ENCODE measurements around the gene ARSB. TPM values are rescaled to one million over a fixed set of nuclear protein-coding genes. Genes with fewer than 3 reads are reported as not detected.

ARSB gene
- total RNA-seq, 1 donor from 2014 or later, result 23.5 TPM

DNA sequence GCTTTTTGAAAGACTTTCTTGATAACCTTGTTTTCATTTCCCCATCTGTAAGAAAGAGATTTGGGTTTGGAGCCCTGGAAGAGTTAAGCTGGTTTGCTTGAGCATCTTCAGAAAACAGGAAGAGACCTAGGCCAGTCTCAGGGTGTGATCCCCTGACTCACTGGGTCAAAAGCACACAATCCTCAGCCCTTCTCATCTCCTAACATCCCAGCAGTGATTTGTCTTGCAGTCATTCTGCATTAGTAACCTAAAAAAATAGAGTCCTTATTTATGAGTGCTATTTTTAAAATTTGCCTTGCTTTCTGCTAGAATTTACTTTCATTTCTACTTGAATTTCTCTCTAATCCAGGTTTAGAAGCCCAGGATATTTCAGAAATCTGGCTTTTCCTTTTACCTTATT is 16.4 kb upstream of the ARSB start:
- Mint-ChIP-seq H3K4me3 (ENCODE audit: unreplicated experiment) (no peak overlapping the region), H3K27me3 (ENCODE audit: unreplicated experiment) (no peaks in the 10 kb centered on the region), H3K4me1 (ENCODE audit: low read depth, unreplicated experiment) (peaks cover 23% of the 10 kb centered on the region), H3K9me3 (ENCODE audit: unreplicated experiment) (peaks cover 7% of the 10 kb centered on the region), H3K36me3 (ENCODE audit: unreplicated experiment) (no peaks in the 10 kb centered on the region), H3K27ac (ENCODE audit: unreplicated experiment) (no peak overlapping the region)
- no peak for DNase-seq
- TF ChIP-seq, protein P1, sequence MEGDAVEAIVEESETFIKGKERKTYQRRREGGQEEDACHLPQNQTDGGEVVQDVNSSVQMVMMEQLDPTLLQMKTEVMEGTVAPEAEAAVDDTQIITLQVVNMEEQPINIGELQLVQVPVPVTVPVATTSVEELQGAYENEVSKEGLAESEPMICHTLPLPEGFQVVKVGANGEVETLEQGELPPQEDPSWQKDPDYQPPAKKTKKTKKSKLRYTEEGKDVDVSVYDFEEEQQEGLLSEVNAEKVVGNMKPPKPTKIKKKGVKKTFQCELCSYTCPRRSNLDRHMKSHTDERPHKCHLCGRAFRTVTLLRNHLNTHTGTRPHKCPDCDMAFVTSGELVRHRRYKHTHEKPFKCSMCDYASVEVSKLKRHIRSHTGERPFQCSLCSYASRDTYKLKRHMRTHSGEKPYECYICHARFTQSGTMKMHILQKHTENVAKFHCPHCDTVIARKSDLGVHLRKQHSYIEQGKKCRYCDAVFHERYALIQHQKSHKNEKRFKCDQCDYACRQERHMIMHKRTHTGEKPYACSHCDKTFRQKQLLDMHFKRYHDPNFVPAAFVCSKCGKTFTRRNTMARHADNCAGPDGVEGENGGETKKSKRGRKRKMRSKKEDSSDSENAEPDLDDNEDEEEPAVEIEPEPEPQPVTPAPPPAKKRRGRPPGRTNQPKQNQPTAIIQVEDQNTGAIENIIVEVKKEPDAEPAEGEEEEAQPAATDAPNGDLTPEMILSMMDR (IDR thresholded peaks at IDR 0.05; ENCODE audit: partially characterized antibody, unreplicated experiment), result no peak

DNA sequence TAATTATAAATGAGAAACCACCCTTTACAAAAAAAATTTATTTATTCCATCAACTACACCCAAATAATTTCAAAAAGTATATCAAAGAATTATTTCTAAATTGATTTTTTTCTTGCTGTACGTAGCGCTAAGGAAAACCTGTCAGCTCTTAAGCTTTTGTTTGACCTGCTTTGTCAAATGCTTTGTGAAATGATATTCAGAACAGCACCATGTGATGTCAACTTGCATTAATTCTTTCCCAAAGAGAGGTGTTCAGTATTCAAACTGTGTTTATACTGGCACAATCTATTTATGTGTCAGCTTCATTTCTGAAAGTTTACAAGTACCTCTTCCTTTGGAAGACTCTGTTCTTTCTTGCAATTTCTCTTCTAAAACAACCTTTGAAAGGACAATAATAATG is 12.0 kb upstream of the ARSB start:
- TF ChIP-seq, protein P1 (IDR thresholded peaks at IDR 0.05; ENCODE audit: partially characterized antibody, unreplicated experiment), result no peak
- Mint-ChIP-seq H3K4me1 (ENCODE audit: low read depth, unreplicated experiment) (peaks cover 14% of the 10 kb centered on the region), H3K4me3 (ENCODE audit: unreplicated experiment) (no peak overlapping the region), H3K27ac (ENCODE audit: unreplicated experiment) (no peak overlapping the region), H3K27me3 (ENCODE audit: unreplicated experiment) (no peaks in the 10 kb centered on the region), H3K9me3 (ENCODE audit: unreplicated experiment) (no peaks in the 10 kb centered on the region), H3K36me3 (ENCODE audit: unreplicated experiment) (no peaks in the 10 kb centered on the region)
- DNase-seq, result no peak

DNA sequence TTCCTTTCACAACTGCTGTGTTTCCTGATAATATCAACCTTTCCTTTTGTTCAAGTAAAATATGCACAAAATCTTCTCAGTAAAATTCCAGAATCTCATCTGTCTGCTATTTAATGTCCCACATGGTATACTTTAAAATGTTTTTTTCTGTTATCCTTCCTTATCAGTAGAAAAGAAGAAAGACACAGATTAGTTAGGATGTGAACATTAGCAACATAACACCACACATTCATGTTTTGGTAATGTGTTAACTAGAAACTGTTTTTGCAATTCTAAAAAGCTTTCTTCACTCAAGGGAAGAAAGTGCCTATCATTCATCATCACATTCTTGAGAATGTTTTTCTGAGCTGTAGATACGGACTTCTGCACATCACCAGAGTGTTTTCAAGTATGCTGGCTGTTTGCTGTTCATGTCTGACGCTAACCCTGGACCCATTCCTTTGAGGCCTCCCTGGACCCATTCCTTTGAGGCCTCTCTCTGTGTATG is 10.5 kb upstream of the ARSB start:
- TF ChIP-seq, protein P1 (IDR thresholded peaks at IDR 0.05; ENCODE audit: partially characterized antibody, unreplicated experiment), result no peak
- peaks cover 7% of the 10 kb centered on the region for H3K4me1 Mint-ChIP-seq (ENCODE audit: low read depth, unreplicated experiment)
- H3K4me3 Mint-ChIP-seq (ENCODE audit: unreplicated experiment), result no peak overlapping the region
- no peaks in the 10 kb centered on the region for H3K27me3 Mint-ChIP-seq (ENCODE audit: unreplicated experiment)
- H3K27ac Mint-ChIP-seq (ENCODE audit: unreplicated experiment), result no peak overlapping the region
- H3K36me3 Mint-ChIP-seq (ENCODE audit: unreplicated experiment), result no peaks in the 10 kb centered on the region
- no peaks in the 10 kb centered on the region for H3K9me3 Mint-ChIP-seq (ENCODE audit: unreplicated experiment)
- no peak for DNase-seq

DNA sequence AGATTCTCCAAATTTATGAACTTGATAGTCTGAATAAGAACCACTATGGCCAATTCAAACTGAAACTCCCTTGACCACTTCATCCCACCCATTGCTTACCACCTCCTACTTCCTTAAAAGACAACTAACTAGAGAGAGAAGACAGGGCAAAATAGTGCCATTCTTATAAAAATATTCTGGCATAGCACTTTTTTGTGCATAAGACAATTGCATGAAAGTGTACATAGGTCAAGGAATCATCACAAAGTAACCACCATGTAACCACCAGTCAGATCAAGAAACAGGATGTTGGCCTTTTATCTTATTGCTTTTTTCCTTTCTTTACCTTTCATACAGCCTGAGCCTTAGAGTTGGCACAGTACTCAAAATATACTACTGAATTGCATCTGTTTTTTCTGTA is 8.1 kb upstream of the ARSB start:
- Mint-ChIP-seq H3K27ac (ENCODE audit: unreplicated experiment) (no peak overlapping the region), H3K36me3 (ENCODE audit: unreplicated experiment) (no peaks in the 10 kb centered on the region), H3K27me3 (ENCODE audit: unreplicated experiment) (no peaks in the 10 kb centered on the region), H3K9me3 (ENCODE audit: unreplicated experiment) (no peaks in the 10 kb centered on the region), H3K4me3 (ENCODE audit: unreplicated experiment) (no peak overlapping the region), H3K4me1 (ENCODE audit: low read depth, unreplicated experiment) (peaks cover 4% of the 10 kb centered on the region)
- no peak for DNase-seq
- TF ChIP-seq, protein P1 (IDR thresholded peaks at IDR 0.05; ENCODE audit: partially characterized antibody, unreplicated experiment), result no peak

DNA sequence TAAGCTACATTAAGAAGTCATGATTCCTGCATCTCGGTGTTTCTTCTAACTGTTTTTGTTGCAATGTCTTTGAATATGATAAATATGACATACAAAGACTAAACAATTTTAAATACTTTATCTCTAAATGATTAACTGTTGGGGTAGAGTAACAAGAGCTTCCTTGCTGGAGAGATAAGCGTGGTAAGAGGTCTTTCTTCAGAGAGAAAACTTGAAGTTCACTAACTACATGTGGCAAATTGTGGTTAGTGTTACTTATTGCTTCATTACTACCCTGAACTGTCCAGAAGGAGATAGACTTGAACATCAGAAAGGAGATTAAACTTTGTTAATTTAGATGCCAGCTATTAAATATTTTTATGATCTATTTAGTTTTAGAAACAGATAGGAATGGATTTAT is 7.0 kb upstream of the ARSB start:
- TF ChIP-seq, protein P1 (IDR thresholded peaks at IDR 0.05; ENCODE audit: partially characterized antibody, unreplicated experiment), result no peak
- no peaks in the 10 kb centered on the region for H3K36me3 Mint-ChIP-seq (ENCODE audit: unreplicated experiment)
- H3K27me3 Mint-ChIP-seq (ENCODE audit: unreplicated experiment), result no peaks in the 10 kb centered on the region
- H3K27ac Mint-ChIP-seq (ENCODE audit: unreplicated experiment), result no peak overlapping the region
- H3K4me1 Mint-ChIP-seq (ENCODE audit: low read depth, unreplicated experiment), result no peaks in the 10 kb centered on the region
- no peak for DNase-seq
- H3K9me3 Mint-ChIP-seq (ENCODE audit: unreplicated experiment), result no peaks in the 10 kb centered on the region
- no peak overlapping the region for H3K4me3 Mint-ChIP-seq (ENCODE audit: unreplicated experiment)
